HEK293 (cell line): ENCODE data around the gene CNPPD1.

Source experiments
- CTCF ChIA-PET: fragments of 350-600 bp; formaldehyde crosslinking; extraction: SDS; loops from one replicate; lab custom pipeline; 2021; ENCODE audit warnings: antibody characterized with exemption; lab: Yijun Ruan, JAX
- POLR2A ChIA-PET: fragments of 300-600 bp; formaldehyde crosslinking; extraction: SDS; loops from one replicate; lab custom pipeline; 2020; ENCODE audit warnings: antibody characterized with exemption, inconsistent platforms; lab: Yijun Ruan, JAX
- H3K27ac ChIP-seq: fragments of 200-500 bp; sonication (Bioruptor generic); 2 replicates; pipeline ENCODE4 v1.5.1; 2014; ENCODE audit warnings: low read depth, low read length, control low read depth, inconsistent platforms; ENCODE audit errors: extremely low read depth
- H3K36me3 ChIP-seq, 2 experiments: fragments of 200-500 bp in 1 of 2; sonication (Bioruptor generic) in 1 of 2; 1 replicate in 1 of 2; 2 replicates in 1 of 2; pipeline ENCODE4 v1.5.1; 2014 to 2017; ENCODE audit warnings: inconsistent platforms in 2 of 2, low read length in 2 of 2; ENCODE audit not compliant: control insufficient read depth in 2 of 2, insufficient read depth in 1 of 2
- H3K4me1 ChIP-seq: fragments of 200-500 bp; sonication (Bioruptor generic); 2 replicates; pipeline ENCODE4 v1.5.1; 2014; ENCODE audit warnings: mild to moderate bottlenecking, low read length, inconsistent platforms; ENCODE audit not compliant: control insufficient read depth, insufficient read depth
- H3K4me3 ChIP-seq: 2 replicates; pipeline ENCODE4 v1.5.1; 2011; ENCODE audit warnings: low read depth, mild to moderate bottlenecking, control low read depth, low read length, moderate library complexity
- H3K9me3 ChIP-seq: fragments of 200-500 bp; sonication (Bioruptor generic); 2 replicates; pipeline ENCODE4 v1.5.1; 2014; ENCODE audit warnings: low read depth, low read length, inconsistent platforms; ENCODE audit not compliant: control insufficient read depth, insufficient read depth
- GFI1B ChIP-seq: fragments of 450-650 bp; formaldehyde crosslinking; IDR thresholded peaks from 2 replicates; pipeline ENCODE4 v1.5.1; 2016; ENCODE audit warnings: missing biosample characterization, missing genetic modification characterization
- HOXD13 ChIP-seq: sonication (generic); formaldehyde crosslinking; IDR thresholded peaks from 2 replicates; pipeline ENCODE4 v1.8.0; 2022; ENCODE audit warnings: missing genetic modification reagents, borderline replicate concordance
- KLF7 ChIP-seq: fragments of 450-650 bp; formaldehyde crosslinking; IDR thresholded peaks from 2 replicates; pipeline ENCODE4 v1.5.1; 2016; ENCODE audit warnings: missing biosample characterization, missing genetic modification characterization, borderline replicate concordance
- MEIS1 ChIP-seq: sonication (generic); formaldehyde crosslinking; IDR thresholded peaks from 2 replicates; pipeline ENCODE4 v1.8.1; 2022; ENCODE audit warnings: missing genetic modification reagents, mild to moderate bottlenecking, borderline replicate concordance
- PBX3 ChIP-seq: sonication (generic); formaldehyde crosslinking; IDR thresholded peaks from 2 replicates; pipeline ENCODE4 v1.8.1; 2022; ENCODE audit warnings: mild to moderate bottlenecking, moderate library complexity, missing genetic modification reagents
- RBAK ChIP-seq: fragments of 450-650 bp; formaldehyde crosslinking; IDR thresholded peaks from 2 replicates; pipeline ENCODE4 v1.5.1; 2016; ENCODE audit warnings: missing biosample characterization, missing genetic modification characterization
- ZBTB17 ChIP-seq: fragments of 450-650 bp; formaldehyde crosslinking; IDR thresholded peaks from 2 replicates; pipeline ENCODE4 v1.5.1; 2016; ENCODE audit warnings: missing biosample characterization, missing genetic modification characterization
- ZEB2 ChIP-seq: fragments of 450-650 bp; formaldehyde crosslinking; IDR thresholded peaks from 2 replicates; pipeline ENCODE4 v1.5.1; 2016; ENCODE audit warnings: missing biosample characterization, missing genetic modification characterization
- ZFP3 ChIP-seq: fragments of 450-650 bp; formaldehyde crosslinking; IDR thresholded peaks from 2 replicates; pipeline ENCODE4 v1.5.1; 2016; ENCODE audit warnings: low read depth, missing biosample characterization, missing genetic modification characterization
- ZNF214 ChIP-seq: fragments of 450-650 bp; formaldehyde crosslinking; IDR thresholded peaks from 2 replicates; pipeline ENCODE4 v1.5.1; 2017; ENCODE audit warnings: missing biosample characterization, mild to moderate bottlenecking, missing genetic modification characterization, borderline replicate concordance
- ZNF223 ChIP-seq: fragments of 450-650 bp; formaldehyde crosslinking; IDR thresholded peaks from 2 replicates; pipeline ENCODE4 v1.5.1; 2016; ENCODE audit warnings: missing biosample characterization, missing genetic modification characterization
- ZNF266 ChIP-seq: fragments of 450-650 bp; formaldehyde crosslinking; IDR thresholded peaks from 2 replicates; pipeline ENCODE4 v1.5.1; 2016; ENCODE audit warnings: missing biosample characterization, missing genetic modification characterization, low read depth
- ZNF280C ChIP-seq: fragments of 450-650 bp; formaldehyde crosslinking; IDR thresholded peaks from 2 replicates; pipeline ENCODE4 v1.5.1; 2016; ENCODE audit warnings: missing biosample characterization, missing genetic modification characterization
- ZNF292 ChIP-seq: fragments of 450-650 bp; formaldehyde crosslinking; IDR thresholded peaks from 2 replicates; pipeline ENCODE4 v1.5.1; 2016; ENCODE audit warnings: low read depth, missing biosample characterization, missing genetic modification characterization, borderline replicate concordance
- ZNF335 ChIP-seq: fragments of 450-650 bp; formaldehyde crosslinking; conservative IDR thresholded peaks from 2 replicates; pipeline ENCODE4 v1.5.1; 2016; ENCODE audit warnings: missing biosample characterization, missing genetic modification characterization
- ZNF354C ChIP-seq: fragments of 450-650 bp; formaldehyde crosslinking; IDR thresholded peaks from 2 replicates; pipeline ENCODE4 v1.5.1; 2016; ENCODE audit warnings: missing biosample characterization, missing genetic modification characterization, low read depth, borderline replicate concordance
- ZNF404 ChIP-seq: fragments of 450-650 bp; formaldehyde crosslinking; IDR thresholded peaks from 2 replicates; pipeline ENCODE4 v1.5.1; 2017; ENCODE audit warnings: missing biosample characterization, missing genetic modification characterization
- ZNF423 ChIP-seq: fragments of 450-650 bp; formaldehyde crosslinking; IDR thresholded peaks from 2 replicates; pipeline ENCODE4 v1.5.1; 2016; ENCODE audit warnings: missing biosample characterization, missing genetic modification characterization
- ZNF426 ChIP-seq: fragments of 450-650 bp; formaldehyde crosslinking; IDR thresholded peaks from 2 replicates; pipeline ENCODE4 v1.5.1; 2017; ENCODE audit warnings: missing biosample characterization, missing genetic modification characterization, mild to moderate bottlenecking, inconsistent platforms, moderate library complexity
- ZNF433 ChIP-seq: fragments of 450-650 bp; formaldehyde crosslinking; IDR thresholded peaks from 2 replicates; pipeline ENCODE4 v1.5.1; 2016; ENCODE audit warnings: missing biosample characterization, missing genetic modification characterization, low read depth
- ZNF548 ChIP-seq: fragments of 450-650 bp; formaldehyde crosslinking; IDR thresholded peaks from 2 replicates; pipeline ENCODE4 v1.5.1; 2016; ENCODE audit warnings: missing biosample characterization, missing genetic modification characterization
- ZNF626 ChIP-seq: fragments of 450-650 bp; sonication (Bioruptor Pico); formaldehyde crosslinking; IDR thresholded peaks from 2 replicates; pipeline ENCODE4 v1.5.1; 2018; ENCODE audit warnings: missing biosample characterization, missing genetic modification characterization, inconsistent platforms
- ZNF654 ChIP-seq: fragments of 450-650 bp; formaldehyde crosslinking; IDR thresholded peaks from 2 replicates; pipeline ENCODE4 v1.5.1; 2016; ENCODE audit warnings: low read depth, missing biosample characterization, missing genetic modification characterization
- ZNF664 ChIP-seq: fragments of 450-650 bp; formaldehyde crosslinking; IDR thresholded peaks from 2 replicates; pipeline ENCODE4 v1.5.1; 2016; ENCODE audit warnings: missing biosample characterization, missing genetic modification characterization
- ZNF792 ChIP-seq: fragments of 450-650 bp; formaldehyde crosslinking; IDR thresholded peaks from 2 replicates; pipeline ENCODE4 v1.5.1; 2016; ENCODE audit warnings: missing biosample characterization, missing genetic modification characterization
- TF ChIP-seq, protein P1 (sequence below): fragments of 450-650 bp; formaldehyde crosslinking; IDR thresholded peaks from 2 replicates; pipeline ENCODE4 v1.5.1; 2016; ENCODE audit warnings: missing biosample characterization, missing genetic modification characterization, low read depth

Gene CNPPD1

GRCh38 chr2:219199470-219200211, 22.9 kb upstream of the CNPPD1 start:
- Histone ChIP-seq H3K9me3 (no peaks in the 10 kb centered on the region), H3K36me3 (no peaks in the 10 kb centered on the region), H3K4me3 (no peak overlapping the region), H3K27ac (no peak overlapping the region), H3K4me1 (no peaks in the 10 kb centered on the region; the same call in 1 of the 2 replicates)
- peak; percentile 24; the same call in 1 of the 2 replicates for TF ChIP-seq ZBTB17 (tag by site-specific recombination)
- TF ChIP-seq ZNF292 = no peak
- ChIA-PET POLR2A (interaction anchor here (1.3 kb wide), 1 partner anchor 23 kb away, joined by 4 read pairs; the partner anchor contains the start of gene CNPPD1), CTCF (interaction anchor here (0.6 to 0.7 kb wide), 2 partner anchors 95 to 669 kb away, joined by 3 read pairs; no protein-coding TSS in a partner anchor)

DNA sequence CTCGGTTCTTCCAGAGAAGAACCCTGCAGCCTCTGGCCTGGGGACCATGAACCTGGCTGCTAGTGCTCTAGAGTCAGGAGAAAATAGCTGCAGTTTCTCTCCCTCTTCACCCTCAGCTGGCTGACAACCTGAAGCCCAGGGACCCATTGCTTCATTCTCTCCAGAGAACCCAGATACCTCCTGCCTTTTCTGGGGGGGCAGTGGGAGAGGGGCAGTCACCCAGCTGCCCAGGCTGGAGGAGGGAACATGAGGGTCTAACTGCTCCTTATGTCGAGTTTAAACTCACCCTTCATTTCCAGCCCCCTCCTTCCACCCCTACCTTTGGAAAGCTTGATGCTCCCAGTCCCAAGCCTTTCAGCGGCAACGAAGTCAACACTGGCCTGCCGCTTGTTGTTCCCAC, 22.2 kb upstream of the CNPPD1 start:
- no peaks in the 10 kb centered on the region; the same call in 1 of the 2 replicates for H3K4me1 ChIP-seq

GRCh38 chr2:219197388-219197787, 20.7 kb upstream of the CNPPD1 start:
- H3K9me3 ChIP-seq = no peaks in the 10 kb centered on the region
- H3K27ac ChIP-seq = no peak overlapping the region
- TF ChIP-seq ZNF423 (tag by site-specific recombination) (no peak), ZNF404 (no peak), ZFP3 (tag by site-specific recombination) (no peak), ZNF214 (no peak), ZNF354C (tag by site-specific recombination) (no peak), KLF7 (no peak), HOXD13 (CRISPR knock-in tag) (no peak), ZNF223 (tag by site-specific recombination) (no peak), ZNF335 (tag by site-specific recombination) (no peak), PBX3 (CRISPR knock-in tag) (no peak), ZNF426 (tag by site-specific recombination) (no peak)
- TF ChIP-seq, protein P1, sequence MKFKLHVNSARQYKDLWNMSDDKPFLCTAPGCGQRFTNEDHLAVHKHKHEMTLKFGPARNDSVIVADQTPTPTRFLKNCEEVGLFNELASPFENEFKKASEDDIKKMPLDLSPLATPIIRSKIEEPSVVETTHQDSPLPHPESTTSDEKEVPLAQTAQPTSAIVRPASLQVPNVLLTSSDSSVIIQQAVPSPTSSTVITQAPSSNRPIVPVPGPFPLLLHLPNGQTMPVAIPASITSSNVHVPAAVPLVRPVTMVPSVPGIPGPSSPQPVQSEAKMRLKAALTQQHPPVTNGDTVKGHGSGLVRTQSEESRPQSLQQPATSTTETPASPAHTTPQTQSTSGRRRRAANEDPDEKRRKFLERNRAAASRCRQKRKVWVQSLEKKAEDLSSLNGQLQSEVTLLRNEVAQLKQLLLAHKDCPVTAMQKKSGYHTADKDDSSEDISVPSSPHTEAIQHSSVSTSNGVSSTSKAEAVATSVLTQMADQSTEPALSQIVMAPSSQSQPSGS (tag by site-specific recombination) = no peak
- ChIA-PET POLR2A (interaction anchor here (2.4 kb wide), 1 partner anchor 9 kb away, joined by 9 read pairs; the partner anchor contains the start of gene ZFAND2B), CTCF (interaction anchor here (0.9 kb wide), 1 partner anchor 26 kb away, joined by 5 read pairs; no protein-coding TSS in a partner anchor)
- H3K4me3 ChIP-seq = no peak overlapping the region
- H3K4me1 ChIP-seq = no peaks in the 10 kb centered on the region; the same call in 1 of the 2 replicates
- no peaks in the 10 kb centered on the region for H3K36me3 ChIP-seq

More for the DNA sequence above, 22.2 kb upstream of the CNPPD1 start:
- H3K4me3 ChIP-seq = no peak overlapping the region
- no peaks in the 10 kb centered on the region for H3K9me3 ChIP-seq
- H3K27ac ChIP-seq = no peak overlapping the region
- CTCF ChIA-PET = interaction anchor here (0.6 kb wide), 1 partner anchor 669 kb away, joined by 3 read pairs; no protein-coding TSS in a partner anchor
- POLR2A ChIA-PET = no interaction called here
- no peaks in the 10 kb centered on the region for H3K36me3 ChIP-seq
- TF ChIP-seq ZNF280C (tag by site-specific recombination) (no peak), ZNF664 (no peak), ZNF548 (tag by site-specific recombination) (no peak), ZNF654 (no peak), ZNF792 (tag by site-specific recombination) (no peak), ZNF626 (tag by site-specific recombination) (no peak), RBAK (no peak), GFI1B (no peak), ZEB2 (tag by site-specific recombination) (no peak), ZNF433 (tag by site-specific recombination) (no peak), MEIS1 (CRISPR knock-in tag) (no peak), ZNF423 (tag by site-specific recombination) (no peak), ZNF266 (tag by site-specific recombination) (no peak)
